Peyer's patch (tissue), 4 donors: ENCODE measurements around the gene FBXO38.

Source experiments
- CTCF ChIP-seq, 6 experiments: fragments of 450-650 bp in 4 of 6; fragments of 200-600 bp in 2 of 6; sonication (generic) in 1 of 6; IDR thresholded peaks; one replicate each; pipeline ENCODE4 v1.5.1; 2017 to 2019; ENCODE audit warnings: antibody characterized with exemption in 6 of 6, mild to moderate bottlenecking in 3 of 6, moderate library complexity in 1 of 6
- POLR2A ChIP-seq, 2 donors: fragments of 450-650 bp; IDR thresholded peaks; one replicate each; pipeline ENCODE4 v1.5.1; 2017; ENCODE audit warnings: antibody characterized with exemption in 2 of 2, mild to moderate bottlenecking in 2 of 2, moderate library complexity in 2 of 2

GRCh38 chr5:148486456-148486855 lies 102.7 kb downstream of the FBXO38 start:
- TF ChIP-seq POLR2A (IDR thresholded peaks at IDR 0.05) = no peak
- TF ChIP-seq CTCF (IDR thresholded peaks at IDR 0.05) = no peak
